ENCODE measurements around the gene EME2. TPM values are rescaled to one million over a fixed set of nuclear protein-coding genes. Genes with fewer than 3 reads are reported as not detected.

The EME2 gene
- total and polyA plus RNA-seq, 2 of the 13 experiments (the other 11 are each of a cell fraction or from before 2014, with no cell fraction given) = 4.4 to 7.6 TPM

DNA sequence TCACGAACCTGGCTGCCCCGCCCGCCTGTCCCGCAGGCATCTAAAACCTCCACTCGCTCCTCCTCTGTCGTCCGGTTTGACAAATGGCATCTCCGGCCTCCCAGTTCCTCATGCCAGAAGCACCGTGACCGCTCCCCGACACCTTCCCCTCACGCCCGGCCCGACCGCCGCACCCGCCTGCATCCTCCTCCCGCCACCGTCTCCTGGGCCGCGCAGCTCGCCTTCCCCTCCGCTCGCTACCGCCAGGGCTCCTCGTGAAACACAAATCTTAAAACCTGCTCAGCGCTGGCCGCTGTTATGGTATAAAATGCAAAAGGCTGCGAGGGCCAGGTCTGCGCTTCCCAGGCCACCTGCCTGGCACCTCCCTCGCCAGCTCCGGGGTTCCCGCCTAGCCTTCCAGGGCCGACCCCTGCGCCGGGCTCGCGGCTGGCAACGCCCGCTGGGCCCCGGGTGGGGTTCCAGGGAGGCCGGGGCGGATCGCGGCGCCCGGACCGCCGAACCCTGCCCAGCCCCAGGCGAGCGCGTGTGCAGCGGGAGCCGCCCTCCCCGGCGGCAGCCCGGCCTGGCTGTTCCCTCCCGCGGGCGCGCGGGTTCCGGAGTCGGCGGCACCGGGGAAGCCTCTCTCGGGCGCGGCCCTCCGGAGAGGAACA lies 9.3 kb downstream of the EME2 start (continued):
- no peak for TF ChIP-seq IKZF4 (CRISPR knock-in tag; IDR thresholded peaks at IDR 0.05; ENCODE audit: borderline replicate concordance, low read depth, not compliant biosample characterization)
- TF ChIP-seq ZNF670 (CRISPR knock-in tag; IDR thresholded peaks at IDR 0.05; ENCODE audit: borderline replicate concordance) = no peak

DNA sequence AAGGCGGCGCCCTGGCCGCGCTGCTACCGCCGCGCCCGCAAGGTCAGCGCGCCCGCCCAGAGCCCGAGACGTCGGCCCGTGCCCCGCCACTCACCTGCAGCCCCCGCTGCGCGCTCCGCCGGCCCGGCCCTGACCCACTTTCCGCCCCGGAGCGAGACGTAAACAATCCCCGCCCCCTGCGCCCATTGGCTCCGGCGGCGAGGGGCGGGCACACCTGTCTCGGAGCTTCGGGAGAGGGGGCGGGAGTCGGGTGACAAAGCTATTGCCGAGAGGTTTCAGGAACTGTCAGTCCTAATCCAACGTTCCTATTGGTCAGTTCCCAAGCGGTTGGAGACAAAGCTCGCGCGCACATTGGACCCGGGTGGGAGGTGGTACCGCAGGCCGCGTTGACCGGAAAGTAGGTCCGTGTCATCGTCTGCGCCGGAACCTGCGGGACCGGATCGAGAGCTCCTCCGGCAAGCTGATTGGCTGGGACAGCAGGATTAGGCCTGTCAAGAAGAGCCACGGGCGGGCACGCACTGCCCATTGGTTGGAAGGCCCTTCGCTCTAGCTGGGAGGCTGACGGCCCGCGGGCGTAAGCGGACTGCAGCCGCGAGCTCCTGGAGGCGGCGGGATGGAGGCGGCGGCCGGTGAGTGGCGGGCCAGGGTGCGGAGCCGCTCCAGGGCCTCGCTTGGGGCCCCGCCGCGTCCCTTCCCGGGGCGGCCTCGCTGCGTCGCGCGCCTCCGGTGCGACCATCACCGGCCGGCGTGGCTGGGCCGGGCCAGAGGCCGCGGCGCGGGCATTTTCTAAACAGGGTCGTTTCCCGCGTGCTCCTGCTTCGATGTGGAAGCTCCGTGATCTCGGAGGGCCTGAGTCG lies 10.0 kb downstream of the EME2 start, which contains the start of the genes NUBP2 and SPSB3:
TSS of gene NUBP2 (plus strand) at position 553 of the 857 bp plus-strand sequence. CDS start at position 614, 61 bp downstream.
TSS of gene SPSB3 (minus strand) at position 164 of the 857 bp plus-strand sequence. CDS start 1,088 bp downstream, outside the sequence.
- ChIA-PET POLR2A (interaction anchor here (0.6 to 4.4 kb wide), 22 partner anchors 8 to 362 kb away, joined by 3 to 57 read pairs (median 5); partner anchors contain the start of genes CRAMP1, EME2, FAHD1 and HAGH), CTCF (ENCODE audit: low intra/inter-chr PET ratio, low total read pairs) (interaction anchor here (1.9 kb wide), 1 partner anchor 30 kb away, joined by 8 read pairs; no protein-coding TSS in a partner anchor)
- intact Hi-C loops (cut with micrococcal nuclease; ENCODE audit: unreplicated experiment) (loop anchor here (2.0 to 5.0 kb wide), 2 partner anchors 30 to 45 kb away; partner anchors contain the start of genes FAHD1 and HAGH), in situ Hi-C loops (cut with HindIII; ENCODE audit: extremely low pct_ligation_motif_present, low pct_unique_long_range_greater_than_20kb) (loop anchor here (5.0 kb wide), 1 partner anchor 40 kb away; no protein-coding TSS in a partner anchor)
- Histone ChIP-seq H3K4me2 (ENCODE audit: low read depth, low read length) (peak within 1 kb of the TSS; percentile 86), H2AFZ (ENCODE audit: low read length) (no peak within 1 kb of the TSS), H3K36me3 (replicated peaks in 1 of 2; ENCODE audit: control insufficient read depth in 1 of 2, insufficient read depth in 2 of 2, low read length in 2 of 2) (peaks cover 3 to 4% of the 10 kb centered on the region in 2 experiments; a peak in 3 of 5 replicates), H4K20me1 (ENCODE audit: insufficient read depth, low read length) (peaks cover 4% of the 10 kb centered on the region; the same call in 1 of the 2 replicates), H3K27me3 (ENCODE audit: control insufficient read depth in 1 of 2, insufficient read depth in 2 of 2, low read length in 2 of 2) (peaks cover 0 to 2% of the 10 kb centered on the region in 2 experiments; a peak in 1 of 5 replicates), H3K4me3 (replicated peaks in 1 of 3; ENCODE audit: insufficient read depth in 1 of 3, low read depth in 2 of 3, low read length in 3 of 3) (peak within 1 kb of the TSS; percentile 94 to 96 (median 94)), H3K27ac (ENCODE audit: extremely low read length, insufficient read depth, low read length) (peak within 1 kb of the TSS; percentile 70), H3K9ac (ENCODE audit: insufficient read depth, low read depth, low read length) (peak within 1 kb of the TSS; percentile 86), H3K79me2 (ENCODE audit: insufficient read depth, low read length) (peaks cover 26% of the 10 kb centered on the region), H3K9me3 (ENCODE audit: low read length) (no peaks in the 10 kb centered on the region), H3K4me1 (ENCODE audit: insufficient read depth, low read length) (peaks cover 22% of the 10 kb centered on the region)
- no TSS peak for BruUV-seq (replicated peaks)
- ATAC-seq (peak; percentile 90), FAIRE-seq (peak; percentile 99), DNase-seq (ENCODE audit: low spot score) (peak; percentile 99)
- no CpG with 5 or more reads among the region's 102 CpGs for WGBS (ENCODE audit: low lambda C conversion rate)
- TF ChIP-seq THAP11 (CRISPR knock-in tag; IDR thresholded peaks at IDR 0.05) (peak; percentile 95), ZNF567 (CRISPR knock-in tag; IDR thresholded peaks at IDR 0.05; ENCODE audit: borderline replicate concordance) (0 out of 2 replicates have a peak, but pooled peaks have one; percentile 75), ZNF430 (CRISPR knock-in tag; IDR thresholded peaks at IDR 0.05) (0 out of 2 replicates have a peak, but pooled peaks have one; percentile 13), YY1 (IDR thresholded peaks at IDR 0.05; ENCODE audit: insufficient read depth, insufficient replicate concordance, low read depth, low read length) (peak; percentile 59), POLR2AphosphoS2 (IDR thresholded peaks at IDR 0.05; ENCODE audit: low read depth, low read length) (no peak), ZNF563 (CRISPR knock-in tag; IDR thresholded peaks at IDR 0.05) (peak; percentile 64; the same call in 1 of the 2 replicates), NR2F1 (CRISPR knock-in tag; IDR thresholded peaks at IDR 0.05) (no peak), HOXA3 (CRISPR knock-in tag; IDR thresholded peaks at IDR 0.05) (peak; percentile 94)
- TF ChIP-seq, protein P1, sequence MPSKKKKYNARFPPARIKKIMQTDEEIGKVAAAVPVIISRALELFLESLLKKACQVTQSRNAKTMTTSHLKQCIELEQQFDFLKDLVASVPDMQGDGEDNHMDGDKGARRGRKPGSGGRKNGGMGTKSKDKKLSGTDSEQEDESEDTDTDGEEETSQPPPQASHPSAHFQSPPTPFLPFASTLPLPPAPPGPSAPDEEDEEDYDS (CRISPR knock-in tag; IDR thresholded peaks at IDR 0.05) = peak; percentile 70; the same call in 1 of the 2 replicates
- TF ChIP-seq, protein P2, sequence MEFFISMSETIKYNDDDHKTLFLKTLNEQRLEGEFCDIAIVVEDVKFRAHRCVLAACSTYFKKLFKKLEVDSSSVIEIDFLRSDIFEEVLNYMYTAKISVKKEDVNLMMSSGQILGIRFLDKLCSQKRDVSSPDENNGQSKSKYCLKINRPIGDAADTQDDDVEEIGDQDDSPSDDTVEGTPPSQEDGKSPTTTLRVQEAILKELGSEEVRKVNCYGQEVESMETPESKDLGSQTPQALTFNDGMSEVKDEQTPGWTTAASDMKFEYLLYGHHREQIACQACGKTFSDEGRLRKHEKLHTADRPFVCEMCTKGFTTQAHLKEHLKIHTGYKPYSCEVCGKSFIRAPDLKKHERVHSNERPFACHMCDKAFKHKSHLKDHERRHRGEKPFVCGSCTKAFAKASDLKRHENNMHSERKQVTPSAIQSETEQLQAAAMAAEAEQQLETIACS (CRISPR knock-in tag; IDR thresholded peaks at IDR 0.05) = no peak
- TF ChIP-seq, protein P3, sequence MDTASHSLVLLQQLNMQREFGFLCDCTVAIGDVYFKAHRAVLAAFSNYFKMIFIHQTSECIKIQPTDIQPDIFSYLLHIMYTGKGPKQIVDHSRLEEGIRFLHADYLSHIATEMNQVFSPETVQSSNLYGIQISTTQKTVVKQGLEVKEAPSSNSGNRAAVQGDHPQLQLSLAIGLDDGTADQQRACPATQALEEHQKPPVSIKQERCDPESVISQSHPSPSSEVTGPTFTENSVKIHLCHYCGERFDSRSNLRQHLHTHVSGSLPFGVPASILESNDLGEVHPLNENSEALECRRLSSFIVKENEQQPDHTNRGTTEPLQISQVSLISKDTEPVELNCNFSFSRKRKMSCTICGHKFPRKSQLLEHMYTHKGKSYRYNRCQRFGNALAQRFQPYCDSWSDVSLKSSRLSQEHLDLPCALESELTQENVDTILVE (CRISPR knock-in tag; IDR thresholded peaks at IDR 0.05) = peak; percentile 81; the same call in 1 of the 2 replicates

All from HepG2 (cell line).